DMS53 treated with DMSO at 0.1 percent for 48 hours (cell line): ENCODE measurements around the gene ADAMTS16.

Experiments used
- DNase-seq: peaks from one replicate; lab custom pipeline; 2025; ENCODE audit not compliant: unreplicated experiment; lab: John Stamatoyannopoulos, UW

Gene ADAMTS16

DNA sequence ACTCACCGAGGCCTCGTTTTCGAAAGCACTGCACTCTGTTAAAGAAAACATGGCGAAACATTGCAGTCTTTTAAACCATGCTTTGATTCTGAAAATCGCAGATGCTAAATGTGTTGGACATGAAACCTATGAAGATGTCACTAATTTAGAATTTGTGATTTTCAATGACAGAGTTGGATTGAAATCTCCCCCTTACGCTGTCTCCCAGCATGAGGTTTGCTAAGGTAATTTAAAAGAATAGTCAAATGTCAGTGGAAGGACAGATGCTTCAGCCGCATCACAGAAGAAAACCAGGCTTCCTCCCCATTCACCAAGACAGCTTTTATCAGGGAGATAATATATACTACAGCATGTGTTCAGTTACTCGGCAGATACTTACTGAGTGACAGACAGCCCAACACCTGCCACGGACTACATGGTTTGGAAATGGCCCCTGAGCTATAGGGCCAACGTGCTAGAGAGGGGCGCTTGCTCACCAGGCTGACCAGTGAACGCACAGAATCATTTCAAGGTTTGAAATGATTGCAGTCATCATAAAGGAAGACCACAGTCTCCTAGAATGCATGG, 136.9 kb downstream of the ADAMTS16 start:
- DNase-seq: no peak

DNA sequence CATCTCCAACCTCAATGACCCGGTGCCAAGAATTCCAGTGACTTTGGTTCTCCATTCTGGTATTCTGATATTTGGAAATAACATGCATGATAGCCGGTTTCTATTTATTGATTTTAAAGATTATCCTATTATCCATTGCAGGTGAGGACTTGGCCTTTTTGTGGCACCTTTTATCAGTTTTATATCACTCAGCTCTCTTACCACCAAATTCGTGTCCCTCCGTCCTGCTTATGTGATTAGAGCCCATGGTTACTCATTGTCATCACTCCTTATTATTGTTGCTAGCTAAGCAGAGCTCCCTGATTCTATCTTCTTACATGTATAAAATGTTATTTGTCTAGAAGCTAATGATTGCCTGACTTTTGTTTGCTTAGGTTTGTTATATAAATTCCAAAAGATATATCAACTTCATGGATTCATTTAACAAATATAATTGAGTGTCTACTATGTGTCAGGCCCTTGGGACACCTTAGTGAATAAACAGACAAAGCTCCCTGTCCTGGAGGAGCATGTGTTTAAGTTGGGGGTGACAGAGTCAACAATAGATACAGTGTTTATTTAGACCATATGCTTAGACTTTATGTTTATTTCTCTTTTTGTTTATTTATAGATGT, 138.2 kb downstream of the ADAMTS16 start:
- no peak for DNase-seq

DNA sequence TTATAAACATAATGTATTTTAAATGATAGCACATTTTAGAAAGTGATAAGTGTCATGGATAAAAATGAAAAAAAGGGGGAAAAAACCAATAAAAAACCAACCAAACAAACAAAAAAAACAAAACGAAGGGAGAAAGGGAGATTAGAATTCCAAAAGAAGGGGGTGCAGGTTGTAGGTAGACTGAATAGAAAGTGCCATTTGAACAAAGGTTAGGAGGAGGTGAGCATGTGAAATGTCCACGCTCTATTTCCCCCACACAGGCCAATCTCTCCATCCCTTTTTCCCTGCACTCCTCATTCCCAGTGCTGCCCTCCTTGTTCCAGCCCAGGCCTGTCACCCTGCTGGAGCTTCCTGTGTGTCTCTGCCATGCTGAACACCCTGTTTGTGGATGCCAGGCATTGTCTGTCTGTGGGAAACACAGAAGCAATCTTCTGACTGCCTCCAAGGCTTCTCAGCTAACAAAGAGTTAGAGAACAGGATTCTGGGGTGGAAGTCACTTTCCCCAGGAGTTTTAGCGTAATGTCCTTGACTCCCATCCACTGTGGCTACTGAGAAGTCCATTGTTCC, 138.8 kb downstream of the ADAMTS16 start:
- DNase-seq: no peak

DNA sequence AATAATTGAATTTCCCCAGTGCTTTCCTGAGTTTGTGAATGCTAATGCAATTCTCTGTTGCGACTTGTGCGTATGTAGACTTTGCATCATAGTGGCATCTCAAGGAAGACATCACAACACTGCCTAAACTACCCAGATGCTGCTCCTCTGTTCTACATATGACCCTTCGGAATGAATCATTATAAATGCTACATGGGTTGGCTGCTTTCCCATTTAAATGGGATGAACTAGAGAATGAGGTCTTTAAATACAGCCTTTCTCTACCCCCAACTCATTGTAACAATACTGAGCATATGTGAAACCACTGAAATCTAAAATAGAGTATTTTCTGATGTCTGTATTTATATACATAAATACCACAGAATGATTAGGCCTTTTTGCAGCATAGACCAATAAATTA, 145.8 kb downstream of the ADAMTS16 start:
- no peak for DNase-seq

DNA sequence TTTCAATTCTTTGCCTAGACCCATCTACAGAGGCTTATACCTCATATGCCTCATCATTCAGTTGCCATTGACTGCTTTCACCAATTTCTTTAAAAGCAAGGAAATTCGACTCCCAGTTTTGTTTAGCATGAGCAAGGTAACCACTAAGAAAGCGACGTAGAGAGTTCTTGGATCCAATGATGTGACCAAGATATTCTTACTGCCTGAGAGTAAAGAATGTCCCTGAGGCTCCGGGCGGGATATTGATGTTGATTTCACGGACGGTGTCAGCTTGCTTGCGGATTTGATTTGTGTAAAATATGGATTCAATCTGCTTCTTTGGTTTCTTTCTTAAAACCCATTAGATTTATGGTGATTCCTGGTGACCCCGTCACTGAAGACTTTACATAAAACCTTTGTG, 147.3 kb downstream of the ADAMTS16 start:
- no peak for DNase-seq

DNA sequence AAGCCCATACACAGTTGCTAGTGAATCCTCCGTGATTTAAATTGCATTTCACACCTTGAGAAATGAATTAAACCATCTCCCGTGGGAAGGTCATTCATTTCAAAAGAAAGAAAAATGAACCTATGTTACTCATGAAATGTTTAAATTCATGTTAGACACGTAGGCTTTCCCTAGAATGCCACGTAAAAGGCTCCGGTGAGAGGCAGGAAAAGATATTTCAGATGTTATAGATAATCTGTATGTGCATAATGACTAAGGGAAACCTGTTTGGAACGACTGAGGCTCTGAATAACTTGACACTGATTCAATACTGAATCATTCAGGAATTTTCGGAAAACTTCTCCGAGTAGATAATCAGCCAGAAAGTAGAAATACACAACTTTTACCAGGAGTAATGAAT, 148.1 kb downstream of the ADAMTS16 start:
- DNase-seq: no peak

DNA sequence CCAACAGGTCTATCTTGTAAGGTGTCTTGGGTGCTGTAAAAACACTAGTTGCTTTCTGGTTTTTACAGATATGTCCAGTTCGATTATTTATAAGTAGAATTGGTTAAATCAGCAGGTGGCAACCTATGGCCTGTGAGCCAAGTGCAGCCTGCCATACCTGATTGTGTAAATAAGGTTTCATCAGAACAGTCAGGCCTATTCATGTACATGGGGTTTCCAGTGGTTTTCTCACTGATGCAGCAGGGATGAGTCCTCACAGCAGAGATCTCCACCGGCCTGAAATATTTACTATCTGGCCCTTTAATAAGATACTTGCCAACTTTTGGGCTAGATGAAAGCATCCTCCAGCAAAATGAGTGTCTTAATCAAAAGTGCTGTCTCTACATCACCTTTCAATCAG, 149.4 kb downstream of the ADAMTS16 start:
- DNase-seq: no peak

DNA sequence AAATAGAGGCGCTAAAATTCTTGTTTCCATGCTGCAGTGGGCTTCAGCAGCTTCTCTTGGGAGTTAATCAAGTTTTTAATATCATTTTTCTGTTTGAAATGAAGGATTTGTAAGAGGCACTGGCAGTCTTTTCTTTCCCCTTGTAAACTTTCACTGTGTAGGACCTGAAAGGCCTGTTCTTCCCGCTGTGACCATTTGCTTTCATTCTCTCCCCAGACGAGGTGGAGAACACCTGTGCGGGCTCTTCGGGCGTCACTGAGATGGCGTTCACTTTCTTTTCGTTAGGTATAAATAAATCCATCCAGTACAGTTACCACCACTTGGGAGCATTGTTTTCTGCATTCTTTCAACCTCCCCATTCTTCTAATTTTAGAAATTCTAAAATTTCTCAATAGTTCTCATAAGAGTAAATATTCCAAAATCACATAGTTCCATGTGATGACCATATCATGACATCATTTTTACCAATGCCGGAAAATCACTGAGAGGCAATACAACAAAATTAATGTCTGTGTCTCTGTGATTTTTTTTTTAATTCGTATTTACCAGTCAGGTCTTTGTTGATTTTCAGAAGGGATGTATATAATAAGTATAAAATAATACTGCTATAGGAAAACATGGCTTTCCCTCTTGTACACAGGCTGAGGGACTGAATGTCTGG, 150.7 kb downstream of the ADAMTS16 start:
- no peak for DNase-seq

DNA sequence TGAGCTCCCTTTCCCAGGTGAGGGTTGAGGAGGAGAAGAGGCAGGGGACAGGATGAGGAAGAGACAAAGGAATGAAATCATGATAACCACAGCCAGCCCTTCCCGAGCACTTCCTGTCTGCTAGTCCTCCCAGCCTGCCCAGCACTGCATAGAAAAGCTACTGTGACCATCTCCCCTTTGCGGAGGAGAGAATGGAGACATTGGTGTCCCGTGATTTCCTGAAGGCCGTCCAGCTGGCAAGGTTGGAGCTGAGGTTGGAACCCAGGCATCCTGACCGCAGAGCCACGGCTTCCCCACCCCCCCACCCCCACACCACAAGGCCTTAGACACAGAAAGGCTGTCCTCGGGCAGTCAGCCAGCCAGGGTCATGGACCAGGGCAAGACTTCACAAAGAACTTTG, 151.2 kb downstream of the ADAMTS16 start:
- no peak for DNase-seq

DNA sequence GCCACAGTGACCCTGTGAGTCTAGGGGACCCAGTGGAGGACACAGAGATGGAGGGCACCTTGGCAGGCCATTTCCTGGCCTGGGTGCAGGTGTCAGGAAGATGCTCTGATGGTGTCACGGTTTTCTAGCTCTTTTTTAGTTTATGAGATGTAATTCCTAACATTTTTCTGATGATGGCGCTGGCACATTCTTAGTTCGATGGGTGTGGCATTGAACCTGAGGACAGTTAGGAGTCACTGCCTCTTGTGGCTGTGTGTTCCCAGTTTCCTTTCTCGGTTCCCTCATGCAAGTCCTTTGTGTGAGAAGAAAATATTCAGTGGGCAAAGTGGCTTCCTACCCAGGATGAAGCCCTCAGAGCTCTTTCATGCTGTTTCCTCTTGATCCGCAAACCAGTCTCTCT, 152.9 kb downstream of the ADAMTS16 start:
- DNase-seq: no peak

DNA sequence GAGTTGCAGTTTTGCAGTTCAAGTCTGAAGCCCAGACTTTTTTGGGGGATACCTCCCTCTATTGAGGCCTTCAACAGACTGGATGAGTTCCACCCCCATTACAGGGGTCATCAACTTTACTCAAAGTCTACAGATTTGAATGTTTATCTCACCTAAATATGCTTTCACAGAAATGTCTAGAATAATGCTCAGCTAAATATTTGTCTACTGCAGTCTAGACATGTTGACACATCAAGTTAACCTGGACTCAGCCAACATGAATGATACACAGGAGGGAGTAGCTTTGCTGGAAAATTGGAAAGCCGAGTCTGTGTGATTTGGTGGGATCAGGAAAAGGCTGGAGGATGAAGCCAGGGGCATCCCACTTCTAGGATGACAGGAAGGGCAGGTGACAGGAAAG, 154.3 kb downstream of the ADAMTS16 start:
- DNase-seq: no peak

DNA sequence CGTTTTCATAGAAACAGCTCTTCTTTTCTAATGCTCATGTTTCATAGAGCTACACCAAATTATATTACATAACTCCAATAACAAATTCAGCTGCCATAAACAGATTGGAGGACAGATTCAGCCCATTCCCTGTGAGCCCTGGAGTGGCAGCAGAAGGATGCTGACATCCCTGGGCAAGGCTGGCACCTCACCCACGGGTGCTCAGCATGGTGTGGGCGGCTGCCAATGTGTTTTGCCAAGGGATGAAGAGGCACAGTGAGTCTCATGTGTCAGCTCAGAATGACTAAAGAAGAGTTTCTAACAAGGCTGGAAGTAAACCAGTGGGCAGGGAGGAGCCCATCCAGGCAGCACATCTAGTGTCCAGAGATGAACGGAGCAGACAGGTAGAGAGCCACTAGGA, 155.2 kb downstream of the ADAMTS16 start:
- DNase-seq: no peak

DNA sequence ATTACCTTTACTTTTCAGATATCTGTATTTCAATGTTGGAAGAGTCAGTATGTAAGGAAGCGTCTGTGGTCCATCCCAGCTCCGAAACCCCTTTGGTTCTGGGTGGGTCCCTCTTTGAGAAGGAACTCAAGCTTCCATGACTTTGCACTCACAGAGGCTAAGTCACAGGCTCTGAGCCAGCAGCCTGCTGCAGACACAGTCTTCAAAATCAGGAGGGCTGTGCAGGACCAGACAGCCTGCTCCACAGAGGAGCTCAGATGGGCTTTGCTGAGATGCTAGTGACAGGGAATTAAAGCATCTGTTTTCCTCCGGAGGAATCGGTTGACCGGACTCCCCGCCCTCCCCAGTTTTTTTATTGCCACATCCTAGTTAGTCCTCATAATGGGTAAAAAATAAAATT, 155.9 kb downstream of the ADAMTS16 start:
- no peak for DNase-seq

DNA sequence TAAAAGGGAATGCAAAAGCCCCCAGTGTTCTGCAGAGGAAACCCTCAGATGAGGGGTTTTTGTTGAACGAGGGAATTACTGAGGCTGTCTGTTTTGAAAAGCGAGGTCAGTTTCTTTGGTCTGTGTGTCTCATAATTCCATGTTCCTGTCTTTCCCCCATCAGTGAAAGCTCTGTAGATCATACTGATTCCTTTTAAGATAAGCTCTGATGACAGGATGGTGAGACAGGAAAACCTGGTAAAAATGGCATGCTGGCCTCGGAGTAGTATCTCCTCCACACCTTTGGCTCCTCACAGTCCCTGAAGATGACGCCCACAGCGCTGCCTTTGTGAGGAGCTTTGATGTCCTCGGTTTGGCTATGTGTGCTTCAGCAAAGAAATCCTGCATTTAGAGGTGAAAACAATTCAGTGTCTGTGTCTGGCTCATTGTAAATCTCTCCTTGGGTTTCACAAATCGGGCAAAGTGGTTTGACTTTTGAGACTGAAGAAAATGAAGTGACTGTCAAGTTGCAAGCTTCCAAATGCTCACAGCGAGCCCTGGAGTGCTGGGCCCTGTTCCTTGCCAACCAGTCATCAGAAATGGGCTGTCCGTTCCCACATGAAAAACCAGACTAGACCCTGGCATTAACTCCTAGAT, 157.4 kb downstream of the ADAMTS16 start:
- no peak for DNase-seq

DNA sequence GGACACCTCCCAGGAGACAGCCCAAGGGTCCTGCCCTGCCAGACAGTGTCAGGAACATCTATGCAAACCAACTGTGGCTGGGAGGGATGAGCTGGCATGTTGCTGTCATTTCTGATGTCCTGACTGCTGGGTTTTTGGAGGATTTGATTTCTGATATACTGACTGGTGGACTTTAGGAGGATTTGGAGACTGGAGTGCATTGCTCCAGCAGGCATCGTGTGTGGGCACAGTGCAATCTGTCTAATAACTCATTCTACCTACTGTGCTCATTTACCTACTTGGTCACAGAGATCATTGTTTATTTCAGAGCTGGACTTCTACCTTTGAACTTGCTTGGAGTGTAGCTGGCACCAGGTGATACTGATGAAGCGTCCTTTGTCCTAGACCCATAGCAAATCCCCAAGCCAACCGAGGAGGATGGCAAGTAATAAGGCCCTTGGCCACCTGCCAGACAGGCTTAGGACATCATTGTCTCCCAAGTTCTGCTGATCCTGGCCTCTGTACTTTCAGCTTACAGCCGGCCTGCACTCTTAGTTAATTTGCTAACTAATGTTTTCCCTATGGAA, 158.0 kb downstream of the ADAMTS16 start:
- no peak for DNase-seq

DNA sequence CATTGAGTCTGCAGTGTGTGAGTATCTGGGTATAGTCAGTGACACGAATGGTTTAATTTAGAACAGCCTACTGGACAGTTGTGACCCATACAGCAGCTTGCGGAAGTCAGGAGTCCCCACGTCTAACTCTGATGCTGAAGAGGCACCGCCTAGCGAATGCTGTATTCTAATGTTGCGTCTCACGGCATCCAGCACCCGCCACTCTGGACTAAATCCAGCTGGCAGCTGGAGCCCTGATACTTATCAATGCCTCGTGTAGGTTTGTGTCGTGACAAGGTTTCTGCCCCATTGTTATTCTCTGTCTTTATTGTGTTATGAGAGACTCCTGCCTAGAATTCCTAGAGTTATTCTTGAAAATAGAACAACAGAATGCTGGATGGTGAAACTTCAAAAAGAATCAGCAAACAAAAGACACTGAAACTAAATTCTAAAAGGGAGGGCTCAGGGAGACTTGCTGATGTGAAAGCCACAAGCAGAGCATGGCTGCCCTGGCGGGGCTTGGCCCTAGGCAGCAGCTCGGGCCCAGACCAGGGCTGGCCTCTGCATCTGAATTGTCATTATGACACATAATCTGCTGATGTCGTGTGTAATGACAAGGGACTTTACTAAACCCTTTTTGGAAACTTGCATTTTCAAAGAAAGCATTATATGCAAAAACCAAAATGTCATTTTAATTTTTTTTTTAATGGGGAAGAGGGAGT, 158.9 kb downstream of the ADAMTS16 start:
- no peak for DNase-seq

DNA sequence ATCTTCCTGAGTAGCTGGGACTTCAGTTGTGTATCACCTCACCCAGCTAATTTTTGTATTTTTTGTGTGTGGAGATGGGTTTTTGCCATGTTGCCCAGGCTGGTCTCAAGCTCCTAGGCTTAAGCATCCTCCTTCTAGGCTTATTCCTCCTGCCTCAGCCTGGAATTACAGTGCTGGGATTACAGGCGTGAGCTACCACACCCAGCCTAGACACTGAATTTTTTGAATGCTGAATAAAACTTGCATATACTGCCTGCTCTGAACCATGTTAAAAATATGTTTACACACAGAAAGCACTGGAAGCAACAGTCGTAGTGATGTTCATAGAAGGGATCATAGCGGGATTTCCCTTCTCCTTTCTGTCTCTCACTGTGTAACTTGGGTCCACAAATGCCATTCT, 161.0 kb downstream of the ADAMTS16 start:
- DNase-seq: no peak

DNA sequence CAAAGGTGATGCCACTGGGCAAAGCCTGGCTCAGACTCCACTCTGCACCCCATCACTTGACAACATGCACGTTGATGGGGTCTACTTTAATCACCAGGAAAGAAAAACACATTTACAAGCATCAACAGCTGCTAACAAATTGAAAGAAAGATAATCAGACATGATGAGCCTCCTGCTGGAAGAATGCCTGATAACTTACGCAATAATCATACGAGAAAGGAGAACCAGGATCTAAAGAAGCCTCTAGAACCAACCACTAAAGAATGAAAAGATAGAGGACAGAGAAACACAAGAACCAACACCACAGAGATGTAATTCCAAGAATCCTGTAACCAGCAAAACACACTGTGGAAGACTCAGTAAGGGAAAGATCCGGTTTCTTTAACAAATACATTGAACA, 162.1 kb downstream of the ADAMTS16 start:
- DNase-seq: no peak

DNA sequence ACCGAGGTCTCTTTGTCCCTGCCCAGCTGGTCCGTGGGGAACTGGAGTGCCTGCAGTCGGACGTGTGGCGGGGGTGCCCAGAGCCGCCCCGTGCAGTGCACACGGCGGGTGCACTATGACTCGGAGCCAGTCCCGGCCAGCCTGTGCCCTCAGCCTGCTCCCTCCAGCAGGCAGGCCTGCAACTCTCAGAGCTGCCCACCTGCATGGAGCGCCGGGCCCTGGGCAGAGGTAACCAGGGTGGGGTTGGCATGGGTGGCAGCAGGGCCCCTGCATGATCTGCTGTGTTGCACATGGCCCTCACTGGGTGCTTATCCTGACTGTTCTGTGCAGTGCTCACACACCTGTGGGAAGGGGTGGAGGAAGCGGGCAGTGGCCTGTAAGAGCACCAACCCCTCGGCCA, 163.1 kb downstream of the ADAMTS16 start:
- no peak for DNase-seq

DNA sequence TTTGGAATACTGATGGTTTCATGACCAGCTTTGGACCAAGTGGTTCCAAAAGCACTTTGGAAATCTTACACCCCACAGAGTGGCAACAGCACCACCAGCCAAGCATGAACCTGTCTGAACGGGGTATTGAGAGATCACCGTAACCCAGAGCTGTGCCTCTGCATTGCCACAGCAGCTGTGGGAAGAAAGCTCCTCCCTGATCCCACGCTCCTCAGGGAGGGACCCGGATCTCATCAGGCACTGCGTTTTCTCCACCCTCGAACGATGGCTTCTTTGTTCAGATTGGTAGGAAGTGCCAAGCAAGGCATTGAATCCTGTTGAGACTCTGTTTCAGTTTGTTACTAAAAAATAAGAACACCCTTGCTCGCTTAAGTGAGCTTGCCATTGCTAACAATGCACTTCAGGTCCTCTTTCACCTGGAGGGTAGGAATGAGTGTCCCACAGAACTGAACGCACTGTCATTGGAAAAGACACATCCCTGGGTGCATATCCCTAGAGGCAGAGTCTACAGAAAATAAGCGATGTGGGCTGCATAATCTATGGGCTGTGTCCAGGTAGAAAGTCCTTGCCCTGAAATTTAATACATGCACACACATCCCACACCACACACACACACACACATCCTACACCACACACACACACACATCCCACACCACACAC, 164.4 kb downstream of the ADAMTS16 start:
- no peak for DNase-seq

DNA sequence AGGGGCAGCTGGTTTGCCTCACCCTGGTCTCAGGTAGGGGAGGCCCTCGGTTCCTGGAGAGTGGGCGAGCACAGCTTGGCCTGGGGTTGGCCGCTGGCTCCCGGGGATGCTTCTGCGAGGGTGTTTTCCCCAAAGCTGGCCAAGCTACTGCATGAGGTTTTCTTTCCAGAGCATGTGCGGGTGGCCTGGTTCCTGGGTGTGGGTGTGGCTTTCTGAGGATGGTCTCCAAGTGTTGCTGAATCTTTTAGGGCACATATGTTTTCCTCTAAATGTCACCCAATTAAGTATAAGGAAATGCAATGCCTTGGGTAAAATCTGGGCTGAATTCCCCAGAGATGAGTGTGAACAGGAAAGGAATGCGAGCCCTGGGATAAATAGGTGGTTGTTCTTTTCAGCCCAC, 166.6 kb downstream of the ADAMTS16 start:
- no peak for DNase-seq
